ENCODE measurements around the gene C20orf204. TPM values are rescaled to one million over a fixed set of nuclear protein-coding genes. Genes with fewer than 3 reads are reported as not detected.

C20orf204 gene
- total and polyA plus RNA-seq, 12 donors, result 0.05 to 4.8 (median 0.46) TPM

- Histone ChIP-seq H3K4me3 (peak within 1 kb of the TSS in 1 of 4 donors; percentile 32), H3K9me3 (replicated peaks in 1 of 3) (no peaks in the 10 kb centered on the region), H3K27ac (peak within 1 kb of the TSS in 1 of 5 donors; percentile 80), H3K27me3 (peaks cover 60% of the 10 kb centered on the region), H3K4me1 (replicated peaks in 1 of 2) (no peaks in the 10 kb centered on the region), H3K36me3 (replicated peaks in 1 of 2) (no peaks in the 10 kb centered on the region)
- WGBS, 4 donors, result 0 to 1% (median 0%) methylated on average over 1 to 97 of the region's 111 CpGs; no CpG with 5 or more reads in 1 of the 4 donors
- intact Hi-C loops (cut with DNase I), result loop anchor here in 1 of 2 donors (5.0 kb wide), 1 partner anchor 63 kb away; no protein-coding TSS in a partner anchor
- TF ChIP-seq CTCF (IDR thresholded peaks at IDR 0.05), result no peak
- TF ChIP-seq POLR2A (IDR thresholded peaks at IDR 0.05), result peak in 1 of 2 donors; percentile 50
- no peak for DNase-seq
Observed at GRCh38 chr20:64049060-64049877, 13.3 kb downstream of the C20orf204 start, which contains the start of gene SOX18. Gene SOX18, minus strand, starts transcription at chr20:64049639. Its CDS starts 123 bp downstream, at chr20:64049516.

- TF ChIP-seq POLR2A (IDR thresholded peaks at IDR 0.05) (no peak), CTCF (IDR thresholded peaks at IDR 0.05) (no peak)
- Histone ChIP-seq H3K4me1 (replicated peaks in 1 of 2) (no peaks in the 10 kb centered on the region), H3K36me3 (replicated peaks in 1 of 2) (no peaks in the 10 kb centered on the region), H3K4me3 (peak overlapping the region in 1 of 4 donors; percentile 32), H3K27me3 (peaks cover 60% of the 10 kb centered on the region), H3K27ac (peak overlapping the region in 1 of 5 donors; percentile 80), H3K9me3 (replicated peaks in 1 of 3) (no peaks in the 10 kb centered on the region)
- intact Hi-C loops (cut with DNase I), result loop anchor here in 1 of 2 donors (5.0 kb wide), 1 partner anchor 62 kb away; no protein-coding TSS in a partner anchor
- 27 to 32% (median 32%) methylated on average over 3 to 16 of the region's 16 CpGs; no CpG with 5 or more reads in 1 of the 4 donors for WGBS, 4 donors
- DNase-seq, result no peak
Observed at GRCh38 chr20:64049878-64050260, 13.9 kb downstream of the C20orf204 start.

- Histone ChIP-seq H3K4me1 (replicated peaks in 1 of 2) (no peaks in the 10 kb centered on the region), H3K4me3 (no peak overlapping the region), H3K27ac (peak overlapping the region in 3 of 5 donors; percentile 30 to 80 (median 44)), H3K27me3 (peaks cover 60% of the 10 kb centered on the region), H3K9me3 (replicated peaks in 1 of 3) (no peaks in the 10 kb centered on the region), H3K36me3 (replicated peaks in 1 of 2) (no peaks in the 10 kb centered on the region)
- intact Hi-C loops (cut with DNase I), result no loop called here
- no peak for DNase-seq
- 72 to 82% (median 74%) methylated on average over 11 to 23 of the region's 23 CpGs for WGBS, 4 donors
- TF ChIP-seq CTCF (IDR thresholded peaks at IDR 0.05) (no peak), POLR2A (IDR thresholded peaks at IDR 0.05) (no peak)
Observed at GRCh38 chr20:64050261-64051032, 14.5 kb downstream of the C20orf204 start.

- Histone ChIP-seq H3K4me3 (no peak overlapping the region), H3K4me1 (replicated peaks in 1 of 2) (no peaks in the 10 kb centered on the region), H3K27me3 (peaks cover 62% of the 10 kb centered on the region), H3K36me3 (replicated peaks in 1 of 2) (no peaks in the 10 kb centered on the region), H3K9me3 (replicated peaks in 1 of 3) (no peaks in the 10 kb centered on the region), H3K27ac (peak overlapping the region in 3 of 5 donors; percentile 30 to 80 (median 44))
- no peak for DNase-seq
- intact Hi-C loops (cut with DNase I), result no loop called here
- TF ChIP-seq POLR2A (IDR thresholded peaks at IDR 0.05) (no peak), CTCF (IDR thresholded peaks at IDR 0.05) (no peak)
- 62 to 74% (median 71%) methylated on average over 5 to 11 of the region's 11 CpGs for WGBS, 4 donors
Observed at GRCh38 chr20:64051033-64051452, 15.1 kb downstream of the C20orf204 start.

All from adrenal gland (tissue), 12 donors.